HepG2 (cell line): ENCODE data around the gene ARL4D. TPM values are rescaled to one million over a fixed set of nuclear protein-coding genes. Genes with fewer than 3 reads are reported as not detected.

Experiments
- AGO2 ChIP-seq: fragments of 200-400 bp; formaldehyde crosslinking; optimal IDR thresholded peaks from 2 replicates; pipeline ENCODE3; 2017; ENCODE audit warnings: mild to moderate bottlenecking, low read depth, low read length, moderate library complexity
- ATRX ChIP-seq: sonication (generic); formaldehyde crosslinking; IDR thresholded peaks from 2 replicates; pipeline ENCODE4 v1.4.0; 2020; ENCODE audit warnings: missing genetic modification reagents, borderline replicate concordance
- BHLHE40 ChIP-seq: IDR thresholded peaks from 2 replicates; pipeline ENCODE4 v1.6.1; 2011; ENCODE audit warnings: low read length, improper control_type of control experiment
- FOXA3 ChIP-seq: IDR thresholded peaks from 2 replicates; pipeline ENCODE4 v1.6.1; 2016; ENCODE audit warnings: missing genetic modification reagents, missing compliant biosample characterization
- GATAD2A ChIP-seq: IDR thresholded peaks from 2 replicates; pipeline ENCODE4 v1.6.1; 2016
- KLF16 ChIP-seq, 2 experiments: sonication (generic) in 1 of 2; formaldehyde crosslinking in 1 of 2; IDR thresholded peaks; 2 replicates each; pipeline versions ENCODE4 v1.6.1 to v1.8.0; 2016 to 2023; ENCODE audit warnings: missing genetic modification reagents in 2 of 2, missing compliant biosample characterization in 1 of 2
- PRDM15 ChIP-seq: sonication (generic); formaldehyde crosslinking; IDR thresholded peaks from 2 replicates; pipeline ENCODE4 v1.4.0; 2020; ENCODE audit warnings: missing genetic modification reagents
- RNF2 ChIP-seq: fragments of 450-650 bp; conservative IDR thresholded peaks from 2 replicates; pipeline ENCODE4 v1.6.1; 2016; ENCODE audit warnings: low read depth
- SSRP1 ChIP-seq: IDR thresholded peaks from 2 replicates; pipeline ENCODE4 v1.6.1; 2016; ENCODE audit warnings: control low read depth
- ZBTB49 ChIP-seq: sonication (generic); formaldehyde crosslinking; IDR thresholded peaks from 2 replicates; pipeline ENCODE4 v1.4.0; 2020; ENCODE audit warnings: missing genetic modification reagents, borderline replicate concordance
- ZNF225 ChIP-seq: sonication (generic); formaldehyde crosslinking; IDR thresholded peaks from 2 replicates; pipeline ENCODE4 v1.4.0; 2020; ENCODE audit warnings: mild to moderate bottlenecking, missing genetic modification reagents
- ZNF256 ChIP-seq: sonication (generic); formaldehyde crosslinking; conservative IDR thresholded peaks from 2 replicates; pipeline ENCODE4 v1.4.0; 2020; ENCODE audit warnings: missing genetic modification reagents
- ZNF335 ChIP-seq: sonication (generic); formaldehyde crosslinking; IDR thresholded peaks from 2 replicates; pipeline ENCODE4 v1.4.0; 2020; ENCODE audit warnings: missing genetic modification reagents
- ZNF33B ChIP-seq: sonication (generic); formaldehyde crosslinking; IDR thresholded peaks from 2 replicates; pipeline ENCODE4 v1.5.1; 2020; ENCODE audit warnings: mild to moderate bottlenecking, missing genetic modification reagents
- ZNF383 ChIP-seq: sonication (generic); formaldehyde crosslinking; IDR thresholded peaks from 2 replicates; pipeline ENCODE4 v1.4.0; 2020; ENCODE audit warnings: missing genetic modification reagents, mild to moderate bottlenecking, borderline replicate concordance
- ZNF552 ChIP-seq: sonication (generic); formaldehyde crosslinking; IDR thresholded peaks from 2 replicates; pipeline ENCODE4 v1.9.0; 2022; ENCODE audit warnings: missing genetic modification reagents, mild to moderate bottlenecking, borderline replicate concordance
- ZNF609 ChIP-seq: sonication (generic); formaldehyde crosslinking; IDR thresholded peaks from 2 replicates; pipeline ENCODE4 v1.4.0; 2020; ENCODE audit warnings: mild to moderate bottlenecking, missing genetic modification reagents, borderline replicate concordance
- ZNF740 ChIP-seq: sonication (generic); formaldehyde crosslinking; IDR thresholded peaks from 2 replicates; pipeline ENCODE4 v1.4.0; 2020; ENCODE audit warnings: missing genetic modification reagents
- ZNF816 ChIP-seq: sonication (generic); formaldehyde crosslinking; IDR thresholded peaks from 2 replicates; pipeline ENCODE4 v1.8.0; 2022; ENCODE audit warnings: missing genetic modification reagents, mild to moderate bottlenecking, borderline replicate concordance
- polyA plus RNA-seq, 8 experiments: library from polyadenylated mRNA; depleted of rRNA in 3 of 8; stranded (reverse) in 7 of 8; unstranded in 1 of 8; fragments of >200 nt; fragmentation: Illumina TruSeq in 4 of 8; extraction: Trizol in 4 of 8; gene quantifications; 2 replicates each; pipeline versions ENCODE4 v1.2.1 to v1.2.3, GENCODE V29; 2011 to 2016; ENCODE audit warnings: low read depth in 4 of 8, missing spikeins in 1 of 8, mixed read lengths in 1 of 8; ENCODE audit not compliant: insufficient read depth in 1 of 8
- total RNA-seq, 5 experiments: library from RNA; depleted of rRNA; stranded (reverse); fragments of >200 nt; fragmentation: Illumina TruSeq; extraction: Trizol; gene quantifications; 2 replicates each; pipeline ENCODE4 v1.2.3, GENCODE V29; 2016; ENCODE audit warnings: low read depth in 1 of 5

ARL4D gene
- total and polyA plus RNA-seq, 2 of the 13 experiments (the other 11 are each of a cell fraction or from before 2014, with no cell fraction given): 9.0 to 25.9 TPM

GRCh38 chr17:43449470-43450248, 50.9 kb downstream of the ARL4D start (continued):
- TF ChIP-seq ZNF225 (CRISPR knock-in tag) (no peak), ZNF335 (no peak), SSRP1 (CRISPR knock-in tag) (no peak; the same call in 1 of the 2 replicates), AGO2 (no peak), FOXA3 (CRISPR knock-in tag) (peak; percentile 93), ZNF256 (CRISPR knock-in tag) (0 out of 2 replicates have a peak, but pooled peaks have one; percentile 57), ZNF552 (no peak), ZNF383 (no peak), RNF2 (no peak), GATAD2A (CRISPR knock-in tag) (peak; percentile 100), ZNF33B (CRISPR knock-in tag) (no peak), ZNF609 (CRISPR knock-in tag) (peak; percentile 62), ZBTB49 (no peak), ZNF740 (CRISPR knock-in tag) (0 out of 2 replicates have a peak, but pooled peaks have one; percentile 20), KLF16 (CRISPR knock-in tag; IDR thresholded peaks at IDR 0.05) (peak in 1 of 2 experiments; percentile 95; a peak in 2 of 4 replicates), PRDM15 (CRISPR knock-in tag) (no peak), ATRX (no peak), BHLHE40 (no peak), ZNF816 (CRISPR knock-in tag) (peak; percentile 84; the same call in 1 of the 2 replicates)
